Transverse colon (tissue), 4 donors: ENCODE results near the gene STARD13. TPM values are rescaled to one million over a fixed set of nuclear protein-coding genes. Genes with fewer than 3 reads are reported as not detected.

Experiments used
- DNase-seq: peaks from one replicate; pipeline ENCODE4 v3.0.0-alpha.2; 2019
- H3K27ac ChIP-seq, 4 donors: fragments of 200-600 bp; sonication (generic); 2 replicates each; pipeline ENCODE4 v1.5.1; 2016 to 2018; ENCODE audit warnings: inconsistent platforms in 4 of 4
- H3K27me3 ChIP-seq: fragments of 200-600 bp; sonication (generic); 2 replicates; pipeline ENCODE4 v1.5.1; 2017; ENCODE audit warnings: inconsistent platforms
- H3K36me3 ChIP-seq, 4 donors: fragments of 200-600 bp; sonication (generic); 2 replicates each; pipeline ENCODE4 v1.5.1; 2017 to 2019; ENCODE audit warnings: inconsistent platforms in 4 of 4
- H3K4me1 ChIP-seq, 4 donors: fragments of 200-600 bp; sonication (generic); 2 replicates each; pipeline ENCODE4 v1.5.1; 2017 to 2020; ENCODE audit warnings: inconsistent platforms in 4 of 4
- H3K4me3 ChIP-seq, 4 donors: fragments of 200-600 bp; sonication (generic); 1 replicate in 1 of 4; 2 replicates in 3 of 4; pipeline versions ENCODE4 v1.5.1 to v1.6.1; 2017 to 2019; ENCODE audit warnings: inconsistent platforms in 4 of 4
- H3K9me3 ChIP-seq, 2 donors: fragments of 200-600 bp; sonication (generic); 2 replicates each; pipeline ENCODE4 v1.5.1; 2017 to 2019; ENCODE audit warnings: inconsistent platforms in 2 of 2
- CTCF ChIP-seq, 5 experiments: fragments of 200-600 bp in 3 of 5; fragments of 450-650 bp in 2 of 5; sonication (generic) in 3 of 5; IDR thresholded peaks; 1 replicate in 2 of 5; 2 replicates in 3 of 5; pipeline ENCODE4 v1.5.1; 2016 to 2017; ENCODE audit warnings: antibody characterized with exemption in 5 of 5, inconsistent platforms in 3 of 5, mild to moderate bottlenecking in 2 of 5, moderate library complexity in 1 of 5
- EP300 ChIP-seq: sonication (generic); formaldehyde crosslinking; IDR thresholded peaks from one replicate; pipeline ENCODE4 v1.6.1; 2017; ENCODE audit warnings: antibody characterized with exemption, low read depth
- POLR2A ChIP-seq: fragments of 450-650 bp; IDR thresholded peaks from one replicate; pipeline ENCODE4 v1.6.1; 2016; ENCODE audit warnings: antibody characterized with exemption, mild to moderate bottlenecking, moderate library complexity
- POLR2AphosphoS5 ChIP-seq, 3 donors: sonication (generic); formaldehyde crosslinking; IDR thresholded peaks; one replicate each; pipeline ENCODE4 v1.6.1; 2016; ENCODE audit warnings: antibody characterized with exemption in 3 of 3
- WGBS, 2 donors: methylation state at CpG; one replicate each; pipeline ENCODE4 v1.1.5; 2018; ENCODE audit warnings: low coverage in 1 of 2; 5-methylcytosine and 5-hydroxymethylcytosine counted together
- in situ Hi-C, 4 donors: fragments of 200-750 bp; cut with MboI; loops; one replicate each; pipeline versions ENCODE4 v1.15.0 to v1.15.1; 2017; ENCODE audit warnings: low sequenced_read_pairs in 3 of 4, low pct_ligation_motif_present in 1 of 4, low pct_unique_long_range_greater_than_20kb in 1 of 4
- intact Hi-C: fragments of 100-400 bp; cut with DNase I; formaldehyde crosslinking; loops from one replicate; pipeline ENCODE4 v1.15.1; 2023; ENCODE audit warnings: low total_unique reads
- total RNA-seq, 4 donors: library from RNA; depleted of rRNA; stranded (reverse); fragments of >200 nt; gene quantifications; one replicate each; pipeline ENCODE4 v1.1.0, GENCODE V29; 2016

Gene STARD13
- total RNA-seq, 4 donors from 2014 or later, result 18.1 to 107 (median 41.5) TPM

DNA sequence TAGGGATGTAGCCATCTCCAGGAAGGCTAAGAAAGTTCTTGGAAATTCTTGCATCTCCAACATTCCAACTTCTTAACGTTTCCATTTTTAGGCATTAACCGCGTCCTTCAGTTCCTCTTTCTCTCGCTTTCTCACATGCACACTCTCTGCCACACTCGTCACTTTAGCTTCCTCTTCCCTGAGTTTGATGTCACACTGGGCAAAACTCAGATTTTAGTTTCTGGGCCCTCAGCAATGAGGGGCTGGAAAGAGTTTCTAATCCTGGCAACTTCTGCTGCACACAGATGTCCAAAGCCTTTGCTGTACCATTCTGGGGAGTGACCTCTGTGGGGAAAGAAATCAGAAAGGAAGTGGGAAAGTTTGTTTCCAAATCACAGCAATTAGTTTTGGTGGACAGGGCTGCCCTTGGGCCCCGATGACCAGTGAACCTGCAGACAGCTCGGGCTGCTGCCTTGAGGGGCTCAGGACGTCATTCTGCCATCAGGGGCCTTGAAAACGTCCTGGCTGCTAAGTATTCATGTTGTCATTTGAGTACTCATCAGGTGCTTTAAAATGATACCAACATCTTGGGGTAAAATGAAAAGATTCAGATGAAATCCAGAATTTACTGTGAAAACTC is 180.1 kb downstream of the STARD13 start:
- no peak for TF ChIP-seq EP300
- TF ChIP-seq POLR2AphosphoS5 (IDR thresholded peaks at IDR 0.05), result no peak
- no peak for TF ChIP-seq CTCF (IDR thresholded peaks at IDR 0.05)
- no peak for TF ChIP-seq POLR2A
- in situ Hi-C loops (loop anchor here in 1 of 4 donors (25.0 kb wide), 1 partner anchor 432 kb away; no protein-coding TSS in a partner anchor), intact Hi-C loops (no loop called here)
- Histone ChIP-seq H3K4me1 (peaks cover 12 to 25% (median 14%) of the 10 kb centered on the region in 4 donors), H3K4me3 (no peak overlapping the region), H3K36me3 (peaks cover 0 to 20% (median 8%) of the 10 kb centered on the region in 4 donors), H3K9me3 (no peaks in the 10 kb centered on the region), H3K27ac (peak overlapping the region; percentile 38 to 75 (median 72)), H3K27me3 (no peaks in the 10 kb centered on the region)
- no peak for DNase-seq
- 72 to 81% methylated on average over 9 of the region's 9 CpGs for WGBS, 2 donors

GRCh38 chr13:33103457-33103856 is 182.1 kb downstream of the STARD13 start:
- no peak for TF ChIP-seq CTCF (IDR thresholded peaks at IDR 0.05)
- no peak for TF ChIP-seq EP300
- TF ChIP-seq POLR2AphosphoS5 (IDR thresholded peaks at IDR 0.05), result no peak
- no peak for TF ChIP-seq POLR2A
- Histone ChIP-seq H3K9me3 (no peaks in the 10 kb centered on the region), H3K36me3 (peaks cover 0 to 16% (median 5%) of the 10 kb centered on the region in 4 donors), H3K4me1 (peaks cover 0 to 8% (median under 1%) of the 10 kb centered on the region in 4 donors), H3K27ac (no peak overlapping the region), H3K27me3 (no peaks in the 10 kb centered on the region), H3K4me3 (no peak overlapping the region)
- WGBS, 2 donors, result 78 to 80% methylated on average over 1 to 4 of the region's 4 CpGs
- no peak for DNase-seq
- intact Hi-C loops, result no loop called here
- in situ Hi-C loops, result loop anchor here in 1 of 4 donors (25.0 kb wide), 1 partner anchor 434 kb away; no protein-coding TSS in a partner anchor

GRCh38 chr13:33101835-33102234 is 183.7 kb downstream of the STARD13 start:
- peaks cover 0 to 16% (median 5%) of the 10 kb centered on the region in 4 donors for H3K36me3 ChIP-seq
- H3K27ac ChIP-seq, result no peak overlapping the region
- intact Hi-C loops (no loop called here), in situ Hi-C loops (loop anchor here in 1 of 4 donors (25.0 kb wide), 1 partner anchor 435 kb away; no protein-coding TSS in a partner anchor)
- peaks cover 0 to 7% of the 10 kb centered on the region in 2 donors for H3K9me3 ChIP-seq
- H3K4me1 ChIP-seq, result peaks cover 0 to 2% (median 0%) of the 10 kb centered on the region in 4 donors
- H3K27me3 ChIP-seq, result no peaks in the 10 kb centered on the region
- DNase-seq, result no peak
- TF ChIP-seq CTCF (IDR thresholded peaks at IDR 0.05), result no peak
- TF ChIP-seq EP300, result no peak
- no peak for TF ChIP-seq POLR2A
- TF ChIP-seq POLR2AphosphoS5 (IDR thresholded peaks at IDR 0.05), result no peak
- no peak overlapping the region for H3K4me3 ChIP-seq
- 91 to 95% methylated on average over 2 of the region's 2 CpGs for WGBS, 2 donors

- no peak overlapping the region for H3K4me3 ChIP-seq
- DNase-seq, result no peak
- TF ChIP-seq EP300 (no peak), POLR2A (no peak), CTCF (IDR thresholded peaks at IDR 0.05) (no peak), POLR2AphosphoS5 (IDR thresholded peaks at IDR 0.05) (no peak)
- WGBS, 2 donors, result 79 to 88% methylated on average over 3 of the region's 3 CpGs
- in situ Hi-C loops (loop anchor here in 1 of 4 donors (25.0 kb wide), 1 partner anchor 436 kb away; no protein-coding TSS in a partner anchor), intact Hi-C loops (no loop called here)
- no peak overlapping the region for H3K27ac ChIP-seq
- H3K4me1 ChIP-seq, result no peaks in the 10 kb centered on the region
- H3K9me3 ChIP-seq, result peaks cover 0 to 7% of the 10 kb centered on the region in 2 donors
- H3K27me3 ChIP-seq, result no peaks in the 10 kb centered on the region
- H3K36me3 ChIP-seq, result peaks cover 0 to 11% (median 2%) of the 10 kb centered on the region in 4 donors
These were observed 184.7 kb downstream of the STARD13 start for GRCh38 chr13:33100886-33101285.
